KMS-11 (cell line): ENCODE measurements around the gene BEAN1.
"Not testable (repeated sequence)": the region's sequence is repeated elsewhere in the genome, so short reads cannot be mapped to it uniquely, and the experiment has no call there.

Source experiments
- H2AFZ ChIP-seq: fragments of 200-600 bp; sonication (generic); 2 replicates; pipeline ENCODE4 v1.6.1; 2016; ENCODE audit warnings: antibody characterized with exemption, mixed run types, low read depth
- H3K27ac ChIP-seq: fragments of 200-600 bp; sonication (generic); 2 replicates; pipeline ENCODE4 v1.6.1; 2016; ENCODE audit warnings: mild to moderate bottlenecking, mixed run types
- H3K27me3 ChIP-seq: fragments of 200-600 bp; sonication (generic); 2 replicates; pipeline ENCODE4 v1.6.1; 2017; ENCODE audit warnings: mild to moderate bottlenecking, low read depth, mixed run types, moderate library complexity; ENCODE audit not compliant: insufficient read depth
- H3K36me3 ChIP-seq: fragments of 200-600 bp; sonication (generic); 2 replicates; pipeline ENCODE4 v1.6.1; 2017; ENCODE audit warnings: mild to moderate bottlenecking, mixed run types; ENCODE audit not compliant: insufficient read depth
- H3K4me1 ChIP-seq: fragments of 200-600 bp; sonication (generic); 2 replicates; pipeline ENCODE4 v1.6.1; 2016; ENCODE audit warnings: mild to moderate bottlenecking, low read depth, mixed run types; ENCODE audit not compliant: poor library complexity, severe bottlenecking
- H3K4me2 ChIP-seq: fragments of 200-600 bp; sonication (generic); 2 replicates; pipeline ENCODE4 v1.7.0; 2016; ENCODE audit warnings: mild to moderate bottlenecking, mixed run types
- H3K4me3 ChIP-seq: fragments of 200-600 bp; sonication (generic); IDR thresholded peaks from 2 replicates; pipeline ENCODE4 v1.6.1; 2017; ENCODE audit warnings: low read depth, low read length, mixed read lengths; ENCODE audit not compliant: insufficient read depth
- H3K79me2 ChIP-seq: fragments of 200-600 bp; sonication (generic); 2 replicates; pipeline ENCODE4 v1.6.1; 2016; ENCODE audit warnings: low read depth, mixed run types; ENCODE audit not compliant: insufficient read depth
- H3K9ac ChIP-seq: fragments of 200-600 bp; sonication (generic); 2 replicates; pipeline ENCODE4 v1.6.1; 2016; ENCODE audit warnings: mild to moderate bottlenecking, mixed run types
- H4K20me1 ChIP-seq: fragments of 200-600 bp; sonication (generic); 2 replicates; pipeline ENCODE4 v1.6.1; 2016; ENCODE audit warnings: mild to moderate bottlenecking, mixed run types; ENCODE audit not compliant: insufficient read depth
- CTCF ChIP-seq: fragments of 200-600 bp; sonication (generic); conservative IDR thresholded peaks from 2 replicates; pipeline ENCODE4 v1.6.1; 2017; ENCODE audit warnings: low read depth, mild to moderate bottlenecking, antibody characterized with exemption, low read length, moderate library complexity, mixed read lengths

Gene BEAN1

GRCh38 chr16:66460703-66461102 is 33.6 kb downstream of the BEAN1 start:
- Histone ChIP-seq H3K27me3 (no peaks in the 10 kb centered on the region), H2AFZ (no peak overlapping the region), H3K4me1 (no peaks in the 10 kb centered on the region), H3K27ac (no peak overlapping the region), H3K9ac (no peak overlapping the region), H4K20me1 (no peaks in the 10 kb centered on the region), H3K79me2 (no peaks in the 10 kb centered on the region), H3K4me3 (no peak overlapping the region), H3K36me3 (no peaks in the 10 kb centered on the region), H3K4me2 (no peak overlapping the region)
- no peak for TF ChIP-seq CTCF

GRCh38 chr16:66462912-66463311 is 35.8 kb downstream of the BEAN1 start:
- no peak overlapping the region for H3K9ac ChIP-seq
- no peaks in the 10 kb centered on the region for H3K79me2 ChIP-seq
- H3K4me2 ChIP-seq = no peak overlapping the region
- H3K4me1 ChIP-seq = no peaks in the 10 kb centered on the region
- no peak overlapping the region for H3K27ac ChIP-seq
- H4K20me1 ChIP-seq = no peaks in the 10 kb centered on the region
- no peak for TF ChIP-seq CTCF
- H3K36me3 ChIP-seq = no peaks in the 10 kb centered on the region
- H3K4me3 ChIP-seq = no peak overlapping the region
- H3K27me3 ChIP-seq = no peaks in the 10 kb centered on the region
- H2AFZ ChIP-seq = no peak overlapping the region

- H2AFZ ChIP-seq, H3K4me2 ChIP-seq, H3K79me2 ChIP-seq, H3K36me3 ChIP-seq, H3K27me3 ChIP-seq, H4K20me1 ChIP-seq, H3K4me1 ChIP-seq, H3K9ac ChIP-seq, H3K27ac ChIP-seq, H3K4me3 ChIP-seq: not testable (repeated sequence)
Measured at GRCh38 chr16:66465946-66466345, 38.9 kb downstream of the BEAN1 start.

GRCh38 chr16:66466636-66467035 is 39.5 kb downstream of the BEAN1 start:
- H3K27ac ChIP-seq, H2AFZ ChIP-seq, H3K4me2 ChIP-seq, H3K4me3 ChIP-seq, H3K36me3 ChIP-seq, H3K4me1 ChIP-seq, H3K9ac ChIP-seq, H4K20me1 ChIP-seq, H3K27me3 ChIP-seq, H3K79me2 ChIP-seq: not testable (repeated sequence)

GRCh38 chr16:66467611-66468010 is 40.5 kb downstream of the BEAN1 start:
- no peaks in the 10 kb centered on the region for H3K36me3 ChIP-seq
- H3K79me2 ChIP-seq = no peaks in the 10 kb centered on the region
- no peak overlapping the region for H3K9ac ChIP-seq
- TF ChIP-seq CTCF = no peak
- no peak overlapping the region for H2AFZ ChIP-seq
- H3K27ac ChIP-seq = no peak overlapping the region
- no peaks in the 10 kb centered on the region for H4K20me1 ChIP-seq
- H3K27me3 ChIP-seq = no peaks in the 10 kb centered on the region
- no peak overlapping the region for H3K4me3 ChIP-seq
- no peak overlapping the region for H3K4me2 ChIP-seq
- H3K4me1 ChIP-seq = no peaks in the 10 kb centered on the region
